Prostate gland (tissue), 2 donors: ENCODE results near the gene CIDEA.

ENCODE experiments used
- POLR2AphosphoS5 ChIP-seq: sonication (generic); formaldehyde crosslinking; IDR thresholded peaks from one replicate; pipeline ENCODE4 v1.6.1; 2017; ENCODE audit warnings: antibody characterized with exemption
- TF ChIP-seq, protein P1 (sequence below), 4 experiments: fragments of 200-600 bp in 2 of 4; fragments of 450-650 bp in 2 of 4; sonication (generic) in 2 of 4; IDR thresholded peaks; 1 replicate in 3 of 4; 2 replicates in 1 of 4; pipeline ENCODE4 v1.5.1; 2016 to 2019; ENCODE audit warnings: antibody characterized with exemption in 4 of 4, mild to moderate bottlenecking in 2 of 4, moderate library complexity in 2 of 4

DNA sequence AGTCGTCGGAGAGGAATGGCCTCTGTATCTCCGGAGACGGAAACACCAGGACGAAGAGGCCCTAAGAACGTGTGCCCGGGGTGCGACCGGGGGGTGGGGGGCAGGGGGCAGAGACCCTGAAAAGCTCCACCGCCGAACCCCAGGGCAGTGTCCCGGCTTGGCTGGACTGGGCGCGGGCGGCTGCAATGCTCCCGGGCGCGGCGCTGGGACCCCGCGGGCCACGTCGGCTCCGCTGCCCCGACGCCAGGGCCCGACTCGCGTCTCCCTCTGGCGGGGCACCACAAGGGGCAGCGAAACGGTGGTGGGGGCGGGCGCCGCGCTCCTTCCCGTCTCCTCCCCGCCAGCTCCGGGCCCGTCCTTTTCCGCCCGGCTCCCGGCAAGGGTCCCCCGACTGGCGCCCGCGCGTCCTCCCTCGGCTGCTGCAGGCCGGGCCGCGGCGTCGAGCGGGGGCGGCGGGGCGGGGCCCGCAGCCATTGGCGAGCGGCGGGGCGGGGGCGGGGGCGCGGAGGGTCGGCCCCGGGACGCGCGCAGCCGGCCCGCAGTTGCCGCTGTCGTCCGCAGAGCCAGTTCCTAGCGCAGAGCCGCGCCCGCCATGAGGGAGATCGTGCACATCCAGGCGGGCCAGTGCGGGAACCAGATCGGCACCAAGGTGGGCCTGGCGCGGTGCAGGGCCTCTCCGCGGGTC, 53.7 kb downstream of the CIDEA start, which contains the start of gene TUBB6:
- TF ChIP-seq, protein P1, sequence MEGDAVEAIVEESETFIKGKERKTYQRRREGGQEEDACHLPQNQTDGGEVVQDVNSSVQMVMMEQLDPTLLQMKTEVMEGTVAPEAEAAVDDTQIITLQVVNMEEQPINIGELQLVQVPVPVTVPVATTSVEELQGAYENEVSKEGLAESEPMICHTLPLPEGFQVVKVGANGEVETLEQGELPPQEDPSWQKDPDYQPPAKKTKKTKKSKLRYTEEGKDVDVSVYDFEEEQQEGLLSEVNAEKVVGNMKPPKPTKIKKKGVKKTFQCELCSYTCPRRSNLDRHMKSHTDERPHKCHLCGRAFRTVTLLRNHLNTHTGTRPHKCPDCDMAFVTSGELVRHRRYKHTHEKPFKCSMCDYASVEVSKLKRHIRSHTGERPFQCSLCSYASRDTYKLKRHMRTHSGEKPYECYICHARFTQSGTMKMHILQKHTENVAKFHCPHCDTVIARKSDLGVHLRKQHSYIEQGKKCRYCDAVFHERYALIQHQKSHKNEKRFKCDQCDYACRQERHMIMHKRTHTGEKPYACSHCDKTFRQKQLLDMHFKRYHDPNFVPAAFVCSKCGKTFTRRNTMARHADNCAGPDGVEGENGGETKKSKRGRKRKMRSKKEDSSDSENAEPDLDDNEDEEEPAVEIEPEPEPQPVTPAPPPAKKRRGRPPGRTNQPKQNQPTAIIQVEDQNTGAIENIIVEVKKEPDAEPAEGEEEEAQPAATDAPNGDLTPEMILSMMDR (IDR thresholded peaks at IDR 0.05): no peak
- no peak for TF ChIP-seq POLR2AphosphoS5
